C4-2B (cell line): ENCODE measurements around the gene CFAP70.

ENCODE experiments used
- CTCF ChIP-seq: fragments of 450-650 bp; conservative IDR thresholded peaks from 2 replicates; pipeline ENCODE4 v1.5.1; 2017; ENCODE audit warnings: mild to moderate bottlenecking
- ZFX ChIP-seq: fragments of 450-650 bp; IDR thresholded peaks from 2 replicates; pipeline ENCODE4 v1.6.1; 2017

- TF ChIP-seq CTCF, result no peak
- no peak for TF ChIP-seq ZFX
Observed at GRCh38 chr10:73379064-73379748, 20.5 kb upstream of the CFAP70 start.
